Measurements from ENCODE around the gene AKIP1.

- TF ChIP-seq CTCF (IDR thresholded peaks at IDR 0.05) (no peak), POLR2A (IDR thresholded peaks at IDR 0.05) (no peak), POLR2AphosphoS5 (IDR thresholded peaks at IDR 0.05; ENCODE audit: insufficient read depth in 1 of 2, low read depth in 1 of 2) (no peak)
Measured at GRCh38 chr11:8962841-8963240, 51.9 kb downstream of the AKIP1 start.

Data from vagina (tissue), 2 donors.